Measurements from ENCODE around the gene CHRNB2.

DNA sequence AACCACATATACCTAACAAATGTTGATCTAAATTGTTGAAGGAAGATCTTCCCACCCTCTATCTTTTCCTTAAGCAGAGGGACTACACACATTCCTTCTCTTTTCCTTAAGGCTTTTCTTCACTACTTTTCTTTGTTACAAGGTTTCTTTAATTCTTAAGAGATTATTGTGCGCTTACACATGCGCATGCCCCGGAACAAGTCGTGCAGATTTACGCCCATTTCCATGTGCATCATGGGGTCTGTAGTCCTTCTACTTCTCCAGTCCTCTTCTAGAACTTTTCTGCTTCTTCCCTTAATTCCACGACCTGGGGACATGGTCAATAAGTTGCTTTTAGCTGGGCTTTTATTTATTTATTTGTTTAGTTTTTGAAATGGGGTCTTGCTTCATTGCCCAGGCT, 1.7 kb upstream of the CHRNB2 start:
- TF ChIP-seq, protein P1, sequence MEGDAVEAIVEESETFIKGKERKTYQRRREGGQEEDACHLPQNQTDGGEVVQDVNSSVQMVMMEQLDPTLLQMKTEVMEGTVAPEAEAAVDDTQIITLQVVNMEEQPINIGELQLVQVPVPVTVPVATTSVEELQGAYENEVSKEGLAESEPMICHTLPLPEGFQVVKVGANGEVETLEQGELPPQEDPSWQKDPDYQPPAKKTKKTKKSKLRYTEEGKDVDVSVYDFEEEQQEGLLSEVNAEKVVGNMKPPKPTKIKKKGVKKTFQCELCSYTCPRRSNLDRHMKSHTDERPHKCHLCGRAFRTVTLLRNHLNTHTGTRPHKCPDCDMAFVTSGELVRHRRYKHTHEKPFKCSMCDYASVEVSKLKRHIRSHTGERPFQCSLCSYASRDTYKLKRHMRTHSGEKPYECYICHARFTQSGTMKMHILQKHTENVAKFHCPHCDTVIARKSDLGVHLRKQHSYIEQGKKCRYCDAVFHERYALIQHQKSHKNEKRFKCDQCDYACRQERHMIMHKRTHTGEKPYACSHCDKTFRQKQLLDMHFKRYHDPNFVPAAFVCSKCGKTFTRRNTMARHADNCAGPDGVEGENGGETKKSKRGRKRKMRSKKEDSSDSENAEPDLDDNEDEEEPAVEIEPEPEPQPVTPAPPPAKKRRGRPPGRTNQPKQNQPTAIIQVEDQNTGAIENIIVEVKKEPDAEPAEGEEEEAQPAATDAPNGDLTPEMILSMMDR (conservative IDR thresholded peaks at IDR 0.05; ENCODE audit: low read length) = no peak
- no peak for TF ChIP-seq EZH2phosphoT487 (IDR thresholded peaks at IDR 0.05; ENCODE audit: borderline replicate concordance)
